Activated CD8-positive, alpha-beta T cell treated with anti-CD3 and anti-CD28 coated beads for 36 hours (primary cell): ENCODE measurements around the gene DNAH3. TPM values are rescaled to one million over a fixed set of nuclear protein-coding genes. Genes with fewer than 3 reads are reported as not detected.

ENCODE experiments used
- ATAC-seq: fragments of 200-7000 bp; cut with Tn5 transposase; one replicate; pipeline ENCODE4 v1.10.0; 2021; ENCODE audit warnings: mild to moderate bottlenecking, moderate library complexity
- CTCF ChIA-PET: fragments of 350-600 bp; sonication (Branson Sonifier 250); formaldehyde crosslinking; loops from one replicate; lab custom pipeline; 2021; ENCODE audit warnings: antibody characterized with exemption; lab: Charles Lee
- POLR2A ChIA-PET: fragments of 350-600 bp; sonication (Branson Sonifier 250); formaldehyde crosslinking; loops from one replicate; lab custom pipeline; 2021; ENCODE audit warnings: antibody characterized with exemption; lab: Charles Lee
- DNase-seq: peaks from one replicate; pipeline ENCODE4 v3.0.0-alpha.2; 2020
- H3K27ac Mint-ChIP-seq: one replicate; pipeline ENCODE4 v1.8.0; 2021; ENCODE audit warnings: mild to moderate bottlenecking, mixed read lengths
- H3K27me3 Mint-ChIP-seq: one replicate; pipeline ENCODE4 v1.8.0; 2021; ENCODE audit warnings: mixed read lengths
- H3K36me3 Mint-ChIP-seq: one replicate; pipeline ENCODE4 v1.8.0; 2021; ENCODE audit warnings: low read depth, mixed read lengths
- H3K4me1 Mint-ChIP-seq: one replicate; pipeline ENCODE4 v1.8.0; 2021; ENCODE audit warnings: low read depth, mixed read lengths
- H3K4me3 Mint-ChIP-seq: one replicate; pipeline ENCODE4 v1.8.0; 2021; ENCODE audit warnings: mild to moderate bottlenecking, moderate library complexity, mixed read lengths
- H3K9me3 Mint-ChIP-seq: one replicate; pipeline ENCODE4 v1.8.0; 2021; ENCODE audit warnings: mixed read lengths
- CTCF ChIP-seq: fragments of 200-600 bp; IDR thresholded peaks from one replicate; pipeline ENCODE4 v1.8.0; 2022; ENCODE audit warnings: antibody characterized with exemption, mild to moderate bottlenecking
- intact Hi-C: fragments of 100-400 bp; cut with micrococcal nuclease; formaldehyde crosslinking; loops from one replicate; pipeline ENCODE4 v1.10.0; 2022
- total RNA-seq, 2 experiments: library from RNA; stranded (reverse); gene quantifications; one replicate each; pipeline ENCODE4 v1.2.3, GENCODE V29; 2021

Gene DNAH3
- total RNA-seq, 2 experiments from 2014 or later, result 0.02 TPM; not detected in 1

GRCh38 chr16:21033264-21033663, 117.4 kb downstream of the DNAH3 start:
- intact Hi-C loops, result no loop called here
- no peaks in the 10 kb centered on the region for H3K4me1 Mint-ChIP-seq
- CTCF ChIA-PET, result no interaction called here

DNA sequence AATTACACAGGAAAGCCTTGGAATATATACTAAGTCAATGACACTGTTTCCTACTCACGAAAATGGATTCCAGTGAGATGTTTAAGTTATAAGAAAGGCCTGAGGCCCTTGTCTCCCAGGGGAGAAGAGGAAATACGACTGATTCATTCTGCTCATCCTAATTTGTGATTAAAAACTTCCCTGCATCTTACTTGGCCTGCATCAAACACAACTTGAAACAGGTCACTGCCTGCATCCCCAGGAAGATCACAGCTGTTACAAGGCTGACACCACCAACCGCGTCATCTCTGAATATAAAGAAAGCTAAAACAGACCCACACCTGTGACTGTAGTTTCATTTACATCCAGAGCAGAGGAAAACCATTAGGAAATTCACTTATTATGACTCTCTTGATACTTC, 121.9 kb downstream of the DNAH3 start:
- no peaks in the 10 kb centered on the region for H3K36me3 Mint-ChIP-seq

More at GRCh38 chr16:21033264-21033663, 117.4 kb downstream of the DNAH3 start:
- no peak for ATAC-seq
- no peak for DNase-seq
- POLR2A ChIA-PET, result interaction anchor here (0.8 kb wide), 1 partner anchor 75 kb away, joined by 3 read pairs; no protein-coding TSS in a partner anchor
- Mint-ChIP-seq H3K9me3 (no peaks in the 10 kb centered on the region), H3K36me3 (no peaks in the 10 kb centered on the region), H3K27me3 (no peaks in the 10 kb centered on the region), H3K27ac (no peak overlapping the region), H3K4me3 (no peak overlapping the region)
- no peak for TF ChIP-seq CTCF

DNA sequence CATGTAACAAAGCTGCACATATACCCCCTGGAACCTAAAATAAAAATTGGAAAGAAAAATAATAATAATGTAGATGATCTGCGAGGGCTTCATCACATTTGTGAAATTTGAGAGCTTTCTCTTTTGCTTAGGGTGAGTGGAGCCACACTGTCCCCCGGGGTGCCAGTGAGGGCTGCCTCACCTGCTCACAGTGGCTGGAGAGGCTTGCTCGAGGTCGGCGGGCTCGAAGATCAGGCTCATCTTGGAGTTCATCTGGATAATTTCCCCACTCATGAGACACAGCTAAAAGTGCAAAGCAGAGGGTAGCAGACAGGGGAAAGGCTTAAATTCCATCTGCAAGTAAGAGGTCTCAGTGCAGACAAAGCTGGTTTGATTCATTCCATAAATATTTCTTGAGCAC, 123.8 kb downstream of the DNAH3 start:
- no peak for DNase-seq
- H3K36me3 Mint-ChIP-seq, result no peaks in the 10 kb centered on the region
- peaks cover 4% of the 10 kb centered on the region for H3K4me1 Mint-ChIP-seq
- H3K9me3 Mint-ChIP-seq, result no peaks in the 10 kb centered on the region
- no peak for TF ChIP-seq CTCF
- ChIA-PET POLR2A (no interaction called here), CTCF (no interaction called here)
- no peak for ATAC-seq
- no peak overlapping the region for H3K27ac Mint-ChIP-seq
- no peaks in the 10 kb centered on the region for H3K27me3 Mint-ChIP-seq
- intact Hi-C loops, result no loop called here
- H3K4me3 Mint-ChIP-seq, result no peak overlapping the region

More for the DNA sequence above, 121.9 kb downstream of the DNAH3 start:
- no peak overlapping the region for H3K27ac Mint-ChIP-seq
- H3K4me3 Mint-ChIP-seq, result no peak overlapping the region
- ChIA-PET POLR2A (no interaction called here), CTCF (no interaction called here)
- no peaks in the 10 kb centered on the region for H3K4me1 Mint-ChIP-seq
- H3K27me3 Mint-ChIP-seq, result no peaks in the 10 kb centered on the region
- no peaks in the 10 kb centered on the region for H3K9me3 Mint-ChIP-seq
- intact Hi-C loops, result no loop called here
- no peak for DNase-seq
- ATAC-seq, result no peak
- TF ChIP-seq CTCF, result no peak

- ATAC-seq, result no peak
- ChIA-PET POLR2A (no interaction called here), CTCF (no interaction called here)
- peak; percentile 4 for DNase-seq
- no peak for TF ChIP-seq CTCF
- Mint-ChIP-seq H3K4me1 (peaks cover 4% of the 10 kb centered on the region), H3K36me3 (no peaks in the 10 kb centered on the region), H3K27me3 (peaks cover 2% of the 10 kb centered on the region), H3K9me3 (no peaks in the 10 kb centered on the region), H3K4me3 (no peak overlapping the region), H3K27ac (no peak overlapping the region)
- intact Hi-C loops, result no loop called here
Measured at GRCh38 chr16:21023509-21024202, 127.0 kb downstream of the DNAH3 start.

DNA sequence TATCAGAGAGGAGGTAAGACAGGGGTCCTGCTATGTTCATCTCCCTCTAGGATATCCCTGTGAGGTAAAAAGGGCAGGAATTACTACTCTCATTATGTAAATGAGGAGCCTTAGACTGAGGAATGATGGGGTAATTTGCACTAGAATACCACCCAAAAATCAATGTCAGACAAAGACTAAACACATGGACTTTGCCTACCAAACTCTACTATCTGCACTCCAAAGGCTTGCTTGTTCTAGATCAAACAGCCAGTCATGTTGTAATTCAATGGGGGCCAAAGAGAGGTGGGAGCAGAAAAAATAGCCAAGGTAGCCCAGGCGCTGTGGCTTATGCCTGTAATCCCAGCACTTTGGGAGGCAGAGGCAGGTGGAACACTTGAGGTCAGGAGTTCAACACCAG, 129.3 kb downstream of the DNAH3 start:
- H3K27ac Mint-ChIP-seq, result no peak overlapping the region
- TF ChIP-seq CTCF, result no peak
- ATAC-seq, result no peak

More for the DNA sequence above, 129.3 kb downstream of the DNAH3 start:
- Mint-ChIP-seq H3K4me3 (no peak overlapping the region), H3K36me3 (no peaks in the 10 kb centered on the region), H3K4me1 (peaks cover 4% of the 10 kb centered on the region), H3K27me3 (peaks cover 2% of the 10 kb centered on the region), H3K9me3 (no peaks in the 10 kb centered on the region)
- DNase-seq, result no peak
- ChIA-PET POLR2A (no interaction called here), CTCF (no interaction called here)
- intact Hi-C loops, result no loop called here
